Measurements from ENCODE around the gene ZMIZ1.

The ZMIZ1 gene

GRCh38 chr10:79162861-79163665 lies 94.3 kb downstream of the ZMIZ1 start:
- H3K4me1 ChIP-seq (ENCODE audit: control insufficient read depth, low read depth, low read length) = peaks cover 17% of the 10 kb centered on the region
- no peaks in the 10 kb centered on the region for H3K27me3 ChIP-seq (ENCODE audit: control insufficient read depth, insufficient read depth, low read length)
- no peak overlapping the region for H3K9ac ChIP-seq (ENCODE audit: low read length)
- no peaks in the 10 kb centered on the region for H3K36me3 ChIP-seq (ENCODE audit: control insufficient read depth, low read depth, low read length)
- H3K9me3 ChIP-seq (ENCODE audit: control insufficient read depth, low read depth, low read length) = no peaks in the 10 kb centered on the region
- no peak overlapping the region for H3K4me3 ChIP-seq (ENCODE audit: low read length)
- no peak overlapping the region for H3K27ac ChIP-seq (ENCODE audit: low read length)

- Histone ChIP-seq H3K27me3 (ENCODE audit: control insufficient read depth, insufficient read depth, low read length) (no peaks in the 10 kb centered on the region), H3K4me1 (ENCODE audit: control insufficient read depth, low read depth, low read length) (peaks cover 11% of the 10 kb centered on the region), H3K9ac (ENCODE audit: low read length) (no peak overlapping the region), H3K4me3 (ENCODE audit: low read length) (no peak overlapping the region), H3K36me3 (ENCODE audit: control insufficient read depth, low read depth, low read length) (no peaks in the 10 kb centered on the region), H3K9me3 (ENCODE audit: control insufficient read depth, low read depth, low read length) (no peaks in the 10 kb centered on the region), H3K27ac (ENCODE audit: low read length) (no peak overlapping the region)
Measured at GRCh38 chr10:79163666-79163975, 94.9 kb downstream of the ZMIZ1 start.

GRCh38 chr10:79164075-79164474 lies 95.3 kb downstream of the ZMIZ1 start:
- H3K4me1 ChIP-seq (ENCODE audit: control insufficient read depth, low read depth, low read length) = peaks cover 7% of the 10 kb centered on the region
- H3K4me3 ChIP-seq (ENCODE audit: low read length) = no peak overlapping the region
- H3K9ac ChIP-seq (ENCODE audit: low read length) = no peak overlapping the region
- no peaks in the 10 kb centered on the region for H3K27me3 ChIP-seq (ENCODE audit: control insufficient read depth, insufficient read depth, low read length)
- no peak overlapping the region for H3K27ac ChIP-seq (ENCODE audit: low read length)
- H3K9me3 ChIP-seq (ENCODE audit: control insufficient read depth, low read depth, low read length) = no peaks in the 10 kb centered on the region
- no peaks in the 10 kb centered on the region for H3K36me3 ChIP-seq (ENCODE audit: control insufficient read depth, low read depth, low read length)

GRCh38 chr10:79165070-79165778 lies 96.5 kb downstream of the ZMIZ1 start:
- Histone ChIP-seq H3K9ac (ENCODE audit: low read length) (no peak overlapping the region), H3K9me3 (ENCODE audit: control insufficient read depth, low read depth, low read length) (no peaks in the 10 kb centered on the region), H3K27ac (ENCODE audit: low read length) (no peak overlapping the region), H3K36me3 (ENCODE audit: control insufficient read depth, low read depth, low read length) (no peaks in the 10 kb centered on the region), H3K27me3 (ENCODE audit: control insufficient read depth, insufficient read depth, low read length) (no peaks in the 10 kb centered on the region), H3K4me3 (ENCODE audit: low read length) (no peak overlapping the region), H3K4me1 (ENCODE audit: control insufficient read depth, low read depth, low read length) (no peaks in the 10 kb centered on the region)

GRCh38 chr10:79166312-79166721 lies 97.6 kb downstream of the ZMIZ1 start:
- Histone ChIP-seq H3K4me3 (ENCODE audit: low read length) (no peak overlapping the region), H3K27ac (ENCODE audit: low read length) (no peak overlapping the region), H3K9ac (ENCODE audit: low read length) (no peak overlapping the region), H3K9me3 (ENCODE audit: control insufficient read depth, low read depth, low read length) (no peaks in the 10 kb centered on the region), H3K4me1 (ENCODE audit: control insufficient read depth, low read depth, low read length) (no peaks in the 10 kb centered on the region), H3K27me3 (ENCODE audit: control insufficient read depth, insufficient read depth, low read length) (no peaks in the 10 kb centered on the region), H3K36me3 (ENCODE audit: control insufficient read depth, low read depth, low read length) (no peaks in the 10 kb centered on the region)

- H3K4me3 ChIP-seq (ENCODE audit: low read length) = no peak overlapping the region
- H3K36me3 ChIP-seq (ENCODE audit: control insufficient read depth, low read depth, low read length) = no peaks in the 10 kb centered on the region
- no peaks in the 10 kb centered on the region for H3K4me1 ChIP-seq (ENCODE audit: control insufficient read depth, low read depth, low read length)
- H3K9ac ChIP-seq (ENCODE audit: low read length) = no peak overlapping the region
- H3K9me3 ChIP-seq (ENCODE audit: control insufficient read depth, low read depth, low read length) = no peaks in the 10 kb centered on the region
- H3K27ac ChIP-seq (ENCODE audit: low read length) = no peak overlapping the region
- no peaks in the 10 kb centered on the region for H3K27me3 ChIP-seq (ENCODE audit: control insufficient read depth, insufficient read depth, low read length)
Measured at GRCh38 chr10:79166741-79167140, 98.0 kb downstream of the ZMIZ1 start.

GRCh38 chr10:79167537-79167936 lies 98.8 kb downstream of the ZMIZ1 start:
- H3K27ac ChIP-seq (ENCODE audit: low read length) = no peak overlapping the region
- no peaks in the 10 kb centered on the region for H3K9me3 ChIP-seq (ENCODE audit: control insufficient read depth, low read depth, low read length)
- H3K9ac ChIP-seq (ENCODE audit: low read length) = no peak overlapping the region
- H3K36me3 ChIP-seq (ENCODE audit: control insufficient read depth, low read depth, low read length) = no peaks in the 10 kb centered on the region
- H3K27me3 ChIP-seq (ENCODE audit: control insufficient read depth, insufficient read depth, low read length) = no peaks in the 10 kb centered on the region
- H3K4me1 ChIP-seq (ENCODE audit: control insufficient read depth, low read depth, low read length) = no peaks in the 10 kb centered on the region
- no peak overlapping the region for H3K4me3 ChIP-seq (ENCODE audit: low read length)

GRCh38 chr10:79168210-79168609 lies 99.4 kb downstream of the ZMIZ1 start:
- no peak overlapping the region for H3K9ac ChIP-seq (ENCODE audit: low read length)
- H3K36me3 ChIP-seq (ENCODE audit: control insufficient read depth, low read depth, low read length) = no peaks in the 10 kb centered on the region
- H3K4me1 ChIP-seq (ENCODE audit: control insufficient read depth, low read depth, low read length) = no peaks in the 10 kb centered on the region
- H3K27me3 ChIP-seq (ENCODE audit: control insufficient read depth, insufficient read depth, low read length) = no peaks in the 10 kb centered on the region
- H3K27ac ChIP-seq (ENCODE audit: low read length) = no peak overlapping the region
- no peaks in the 10 kb centered on the region for H3K9me3 ChIP-seq (ENCODE audit: control insufficient read depth, low read depth, low read length)
- no peak overlapping the region for H3K4me3 ChIP-seq (ENCODE audit: low read length)

GRCh38 chr10:79170226-79170752 lies 101.5 kb downstream of the ZMIZ1 start:
- no peak overlapping the region for H3K4me3 ChIP-seq (ENCODE audit: low read length)
- H3K36me3 ChIP-seq (ENCODE audit: control insufficient read depth, low read depth, low read length) = no peaks in the 10 kb centered on the region
- H3K27ac ChIP-seq (ENCODE audit: low read length) = no peak overlapping the region
- no peak overlapping the region for H3K9ac ChIP-seq (ENCODE audit: low read length)
- no peaks in the 10 kb centered on the region for H3K4me1 ChIP-seq (ENCODE audit: control insufficient read depth, low read depth, low read length)
- no peaks in the 10 kb centered on the region for H3K27me3 ChIP-seq (ENCODE audit: control insufficient read depth, insufficient read depth, low read length)
- H3K9me3 ChIP-seq (ENCODE audit: control insufficient read depth, low read depth, low read length) = no peaks in the 10 kb centered on the region

- H3K36me3 ChIP-seq (ENCODE audit: control insufficient read depth, low read depth, low read length) = no peaks in the 10 kb centered on the region
- no peak overlapping the region for H3K9ac ChIP-seq (ENCODE audit: low read length)
- H3K27me3 ChIP-seq (ENCODE audit: control insufficient read depth, insufficient read depth, low read length) = no peaks in the 10 kb centered on the region
- no peaks in the 10 kb centered on the region for H3K4me1 ChIP-seq (ENCODE audit: control insufficient read depth, low read depth, low read length)
- no peak overlapping the region for H3K27ac ChIP-seq (ENCODE audit: low read length)
- H3K4me3 ChIP-seq (ENCODE audit: low read length) = no peak overlapping the region
- H3K9me3 ChIP-seq (ENCODE audit: control insufficient read depth, low read depth, low read length) = no peaks in the 10 kb centered on the region
Measured at GRCh38 chr10:79170993-79171392, 102.2 kb downstream of the ZMIZ1 start.

- no peaks in the 10 kb centered on the region for H3K27me3 ChIP-seq (ENCODE audit: control insufficient read depth, insufficient read depth, low read length)
- H3K9me3 ChIP-seq (ENCODE audit: control insufficient read depth, low read depth, low read length) = no peaks in the 10 kb centered on the region
- no peaks in the 10 kb centered on the region for H3K4me1 ChIP-seq (ENCODE audit: control insufficient read depth, low read depth, low read length)
- no peak overlapping the region for H3K4me3 ChIP-seq (ENCODE audit: low read length)
- H3K36me3 ChIP-seq (ENCODE audit: control insufficient read depth, low read depth, low read length) = no peaks in the 10 kb centered on the region
- no peak overlapping the region for H3K9ac ChIP-seq (ENCODE audit: low read length)
- no peak overlapping the region for H3K27ac ChIP-seq (ENCODE audit: low read length)
Measured at GRCh38 chr10:79171504-79171903, 102.7 kb downstream of the ZMIZ1 start.

- H3K9me3 ChIP-seq (ENCODE audit: control insufficient read depth, low read depth, low read length) = no peaks in the 10 kb centered on the region
- H3K36me3 ChIP-seq (ENCODE audit: control insufficient read depth, low read depth, low read length) = no peaks in the 10 kb centered on the region
- H3K27ac ChIP-seq (ENCODE audit: low read length) = no peak overlapping the region
- peaks cover 2% of the 10 kb centered on the region for H3K4me1 ChIP-seq (ENCODE audit: control insufficient read depth, low read depth, low read length)
- H3K4me3 ChIP-seq (ENCODE audit: low read length) = no peak overlapping the region
- no peak overlapping the region for H3K9ac ChIP-seq (ENCODE audit: low read length)
- H3K27me3 ChIP-seq (ENCODE audit: control insufficient read depth, insufficient read depth, low read length) = no peaks in the 10 kb centered on the region
Measured at GRCh38 chr10:79172881-79173280, 104.1 kb downstream of the ZMIZ1 start.
